Measurements from ENCODE around the gene PHF14.

The PHF14 gene

DNA sequence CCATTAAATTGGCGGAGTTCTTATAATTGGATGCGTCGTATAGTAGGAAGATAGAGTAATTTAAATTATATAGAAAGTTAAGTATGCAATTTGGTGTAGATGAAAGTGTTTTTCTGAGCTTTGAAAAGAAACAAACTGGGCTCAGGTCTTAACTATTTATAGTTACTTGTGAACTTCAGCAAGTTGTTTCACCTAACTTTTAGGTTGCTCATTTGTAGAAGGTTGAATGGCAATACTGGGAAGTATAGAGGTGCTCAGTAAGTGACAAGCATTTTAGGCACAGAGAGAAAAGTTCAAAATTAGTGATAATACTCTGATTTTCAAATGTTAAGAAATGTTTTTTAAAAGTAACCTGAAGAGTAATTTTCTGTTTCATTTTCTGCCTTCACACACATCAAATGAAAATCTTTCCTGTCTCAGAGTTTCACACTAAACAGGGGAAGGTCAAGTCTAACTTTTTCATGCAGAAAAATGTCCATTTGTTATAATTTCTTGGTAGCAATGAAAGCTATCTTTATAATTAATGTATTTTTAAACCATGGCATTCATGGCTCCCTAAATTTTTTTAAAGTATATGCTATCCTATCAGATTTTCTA is 146.5 kb downstream of the PHF14 start:
- no peak for DNase-seq

DNA sequence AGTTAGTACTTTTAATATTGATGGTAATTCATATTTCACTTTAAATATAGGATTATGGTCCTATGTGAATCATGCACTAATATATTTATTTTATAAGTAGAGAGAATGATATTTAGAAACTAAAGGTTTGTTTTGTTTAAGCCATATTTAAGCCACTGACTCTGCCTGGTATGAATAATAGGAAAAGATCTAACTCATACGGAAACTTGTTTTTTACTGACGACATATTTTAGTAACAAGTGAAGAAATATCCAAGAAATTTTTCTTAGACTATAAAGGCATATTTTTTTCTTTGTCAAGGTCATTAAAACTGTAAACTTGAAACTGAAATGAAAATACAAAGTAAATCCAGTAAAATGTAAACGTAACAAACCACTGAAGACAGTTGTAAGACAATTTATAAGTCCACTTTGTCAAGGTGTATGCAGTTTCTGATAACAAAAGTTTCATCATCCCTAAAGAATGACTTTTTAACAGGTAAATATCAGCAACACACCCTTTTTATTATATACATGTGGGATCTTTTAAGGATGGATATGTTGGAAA is 147.1 kb downstream of the PHF14 start:
- no peak for DNase-seq

DNA sequence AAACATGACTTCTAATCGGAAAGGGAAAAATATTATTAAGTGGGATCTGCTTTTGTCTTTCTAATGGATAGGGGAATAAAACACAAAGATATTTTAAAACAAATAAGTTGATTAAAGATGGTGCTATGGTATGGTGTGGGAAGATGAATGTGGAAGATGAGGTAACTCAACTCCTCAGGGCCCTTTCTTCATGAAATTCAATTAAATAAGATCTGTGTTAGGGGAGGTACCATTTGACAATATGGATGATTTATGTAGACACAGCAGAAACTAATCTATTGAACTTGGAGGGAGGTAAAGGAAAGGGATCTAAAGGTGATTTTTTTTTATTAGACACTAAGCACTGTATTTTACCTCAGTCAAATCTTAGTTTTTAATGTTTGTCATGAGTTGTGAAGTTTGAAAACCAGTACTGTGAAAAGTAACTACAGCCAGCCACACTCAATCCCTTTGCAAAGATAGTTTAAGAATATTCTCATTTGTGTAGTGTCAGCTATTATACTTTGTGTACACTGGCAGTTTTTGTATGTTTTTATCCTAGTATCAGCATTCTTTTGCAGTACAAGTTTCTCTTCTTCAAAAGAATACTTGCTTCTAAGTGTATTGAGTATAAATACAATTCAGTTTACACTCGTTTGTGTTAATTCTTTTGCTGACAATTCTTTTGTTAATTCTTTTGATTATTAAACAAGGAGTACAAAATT is 151.3 kb downstream of the PHF14 start:
- DNase-seq = no peak

DNA sequence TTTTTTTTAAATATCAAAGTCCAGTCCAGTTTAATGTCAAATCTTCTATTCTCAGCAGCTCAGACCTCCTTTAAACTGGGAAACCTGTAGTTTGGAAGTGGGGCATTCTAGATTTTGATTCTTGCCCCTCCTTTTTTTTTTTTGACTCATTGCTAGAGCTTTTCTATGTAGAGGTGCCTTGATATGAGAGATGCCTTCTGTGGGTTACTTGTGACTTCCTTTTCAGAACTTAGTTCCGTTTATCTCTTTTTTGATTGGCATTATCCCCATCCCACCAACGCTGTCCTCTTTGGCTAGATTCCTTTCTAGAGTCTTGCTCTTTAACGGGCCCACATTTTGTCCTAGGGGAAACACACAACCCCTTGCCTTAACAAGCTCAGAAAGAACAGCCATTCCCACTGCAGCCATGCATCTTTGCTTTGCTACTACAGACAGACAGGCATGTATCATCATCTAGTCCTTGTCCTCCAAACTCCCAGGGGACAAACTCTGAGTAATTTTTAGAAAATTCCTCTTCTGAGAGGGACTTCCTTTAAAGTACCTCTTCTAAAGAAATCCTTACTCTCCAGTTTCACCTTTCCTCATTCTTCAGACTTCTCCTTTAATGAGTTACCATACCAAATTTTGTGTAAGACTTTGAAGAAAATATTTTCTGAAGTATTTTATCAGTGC is 153.6 kb downstream of the PHF14 start:
- DNase-seq = no peak

DNA sequence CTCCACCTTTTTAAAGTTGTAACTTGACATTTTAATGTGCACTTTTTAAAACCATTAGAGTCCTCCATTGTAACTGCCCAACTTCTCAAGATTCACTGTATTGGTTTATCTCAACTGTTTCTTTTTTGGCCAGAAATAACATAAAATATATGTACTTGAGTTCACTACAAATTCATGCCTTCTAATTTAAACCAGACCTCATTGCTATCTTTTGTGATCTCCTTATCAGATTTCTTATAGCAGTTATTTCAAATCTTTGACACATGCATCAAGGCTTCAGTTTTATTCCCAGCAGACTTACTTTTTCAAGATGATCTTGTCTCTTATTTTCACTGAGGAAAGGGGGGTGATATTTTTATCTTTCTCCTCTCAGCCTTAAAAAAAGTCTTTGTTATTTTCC is 154.3 kb downstream of the PHF14 start:
- no peak for DNase-seq

DNA sequence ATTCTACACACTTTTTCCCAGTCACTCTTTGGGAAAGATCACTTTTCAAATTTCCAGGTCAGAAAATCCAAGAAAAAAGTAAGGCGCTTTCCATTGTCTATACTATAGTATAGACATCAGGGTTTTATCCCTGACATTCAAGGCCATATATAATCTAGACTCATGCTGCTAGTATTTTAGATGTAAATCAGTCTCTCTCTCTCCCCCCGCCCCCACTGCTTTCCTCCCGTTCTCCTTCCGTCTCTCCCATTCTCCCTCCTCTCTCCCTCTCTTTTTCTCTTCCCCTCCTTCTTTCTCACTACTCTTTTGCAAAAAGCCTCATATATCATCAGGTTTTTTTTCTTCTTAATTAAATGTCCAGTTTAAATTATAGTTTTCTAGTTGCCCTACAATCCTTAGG is 154.8 kb downstream of the PHF14 start:
- DNase-seq = no peak

DNA sequence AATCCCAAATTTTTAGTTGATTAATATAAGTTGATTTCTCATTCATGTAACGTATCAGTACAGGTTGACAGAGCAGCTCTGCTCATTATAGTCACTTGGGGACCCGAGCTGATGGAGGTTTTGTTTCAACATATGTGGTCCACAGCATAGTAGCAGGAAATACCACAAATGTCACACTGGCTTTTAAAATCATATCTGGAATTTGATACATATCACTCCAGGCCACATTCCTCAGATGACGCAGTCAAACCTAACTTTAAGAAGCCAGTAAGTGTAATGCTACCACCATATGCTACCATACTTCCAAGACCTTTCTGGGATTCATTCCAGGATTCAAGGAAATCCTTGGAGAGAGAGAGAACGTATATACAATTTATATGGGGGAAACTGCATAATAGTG is 156.3 kb downstream of the PHF14 start:
- DNase-seq = no peak

DNA sequence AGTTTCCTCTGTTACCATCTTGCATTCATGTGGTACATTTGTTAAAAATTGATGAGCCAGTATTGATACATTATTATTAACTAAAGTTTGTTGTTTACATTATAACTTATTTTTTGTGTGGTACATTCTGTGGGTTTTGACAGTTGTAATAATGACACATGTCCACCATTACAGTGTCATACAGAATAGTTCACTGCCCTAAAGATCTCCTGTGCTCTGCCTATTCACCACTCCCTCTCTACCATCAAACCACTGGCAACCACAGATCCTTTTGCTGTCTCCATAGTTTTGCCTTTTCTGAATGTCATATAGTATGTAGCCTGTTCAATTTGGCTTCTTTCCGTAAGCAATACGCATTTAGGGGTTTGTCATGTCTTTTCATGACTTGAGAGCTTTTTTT is 156.9 kb downstream of the PHF14 start:
- DNase-seq = no peak

DNA sequence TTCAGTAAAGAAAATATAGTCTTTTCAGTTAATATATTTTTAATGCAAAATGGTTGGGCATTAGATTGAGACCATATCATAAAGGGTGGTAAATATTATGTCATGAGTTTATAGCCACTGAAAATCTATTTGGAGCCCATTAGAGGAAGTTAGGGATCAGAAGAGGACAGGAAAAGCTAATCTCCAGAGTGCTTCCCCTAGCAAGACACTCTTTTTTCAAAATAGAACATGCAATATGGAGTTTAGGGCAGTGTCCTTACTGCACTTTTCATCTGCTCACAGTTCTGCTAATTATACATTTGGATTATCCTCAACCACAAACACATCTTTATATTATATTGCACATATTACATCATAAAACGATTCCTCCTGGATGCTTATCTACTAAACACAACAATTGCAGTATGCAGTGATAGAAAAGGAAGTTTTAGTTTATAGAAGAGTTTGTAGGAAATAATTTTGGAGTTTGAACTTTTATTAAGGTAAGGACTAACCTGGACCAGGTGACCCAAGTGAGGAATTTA is 159.8 kb downstream of the PHF14 start:
- no peak for DNase-seq

DNA sequence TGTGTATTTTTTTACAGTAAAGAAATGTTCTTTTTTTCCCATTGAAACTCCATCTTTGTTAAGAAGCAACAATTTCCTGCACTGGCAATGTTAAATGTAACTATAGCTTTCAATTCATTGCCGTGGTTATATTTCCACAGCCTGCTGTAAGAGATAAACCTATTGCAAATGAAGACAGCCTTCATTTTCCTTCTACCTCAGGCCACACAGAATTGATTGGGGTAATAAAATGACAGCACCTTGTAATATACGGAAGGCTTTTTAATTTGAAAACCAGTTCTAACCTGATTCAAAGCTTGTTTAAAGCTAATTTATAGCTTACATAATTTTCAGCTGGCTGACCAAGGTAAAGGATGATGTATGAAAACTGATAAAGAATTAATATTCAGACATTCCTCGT is 161.9 kb downstream of the PHF14 start:
- no peak for DNase-seq

DNA sequence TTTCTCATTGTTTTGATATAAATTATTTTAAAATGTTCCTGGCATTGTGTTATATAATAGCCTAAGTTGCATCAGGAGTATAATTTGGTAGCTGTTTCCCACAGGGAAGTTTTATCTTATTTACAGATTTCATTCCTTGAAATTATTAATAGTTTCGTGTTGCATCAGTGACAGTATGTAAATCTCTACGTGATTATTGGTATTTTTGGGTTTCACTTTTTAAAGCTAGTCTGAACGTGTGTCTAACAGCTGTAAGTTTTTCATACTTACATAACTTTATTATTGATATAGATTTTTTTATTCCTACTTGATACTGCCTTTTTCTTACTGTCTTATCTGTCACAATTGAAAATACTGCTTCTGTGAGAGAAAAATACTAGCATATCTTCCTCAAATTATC is 167.9 kb downstream of the PHF14 start:
- no peak for DNase-seq

DNA sequence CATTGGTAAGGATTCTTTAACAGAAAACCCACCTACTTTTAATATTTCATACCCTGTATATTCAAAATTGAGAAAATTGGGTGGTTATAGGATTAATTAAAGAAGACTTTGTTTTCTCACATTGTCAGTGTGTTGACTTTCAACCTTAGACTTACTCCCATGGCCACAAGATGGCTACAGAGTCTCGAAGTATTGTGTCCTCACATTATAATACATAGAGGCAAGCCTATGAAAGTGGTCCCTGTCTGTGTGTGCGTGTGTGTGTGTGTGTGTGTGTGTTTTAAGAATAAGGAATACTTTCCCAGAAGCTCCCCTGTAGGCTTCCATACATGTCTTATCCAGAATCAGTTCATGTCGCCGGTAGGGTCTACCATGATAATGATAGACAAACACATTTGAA is 180.0 kb downstream of the PHF14 start:
- DNase-seq = no peak

DNA sequence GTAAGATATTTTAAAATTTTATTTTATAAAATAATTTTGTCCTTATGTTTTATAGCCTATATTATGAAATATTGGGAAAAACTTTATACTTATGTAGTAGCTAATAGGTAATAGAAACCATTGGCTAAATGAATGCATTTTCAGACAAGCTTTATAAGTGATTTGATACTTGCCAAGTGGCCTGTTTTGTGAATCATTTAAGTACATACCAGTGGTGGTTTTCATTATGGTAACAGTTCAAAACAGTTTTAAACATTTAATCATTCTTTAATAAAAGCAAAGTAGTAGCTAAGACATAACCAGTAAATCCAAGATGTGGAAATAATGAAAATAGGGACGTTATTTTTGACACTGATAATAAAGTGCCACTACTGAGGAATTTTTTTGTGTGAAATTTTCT is 182.2 kb downstream of the PHF14 start:
- no peak for DNase-seq

DNA sequence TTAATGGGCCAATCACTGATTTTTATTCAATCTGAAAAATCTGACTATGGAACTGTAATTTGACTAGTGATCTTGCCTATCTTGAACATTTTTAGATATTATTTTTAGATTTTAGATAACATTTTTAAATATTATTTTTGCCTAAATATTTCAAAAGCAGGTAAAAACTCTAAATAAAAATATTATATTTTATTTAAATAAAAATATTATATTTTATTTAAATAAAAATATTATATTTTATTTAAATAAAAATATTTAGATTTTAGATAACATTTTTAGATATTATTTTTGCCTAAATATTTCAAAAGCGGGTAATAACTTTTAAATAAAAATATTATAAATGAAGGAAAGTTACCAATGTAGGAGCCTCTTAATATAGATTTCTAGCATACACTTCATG is 187.8 kb downstream of the PHF14 start:
- no peak for DNase-seq

DNA sequence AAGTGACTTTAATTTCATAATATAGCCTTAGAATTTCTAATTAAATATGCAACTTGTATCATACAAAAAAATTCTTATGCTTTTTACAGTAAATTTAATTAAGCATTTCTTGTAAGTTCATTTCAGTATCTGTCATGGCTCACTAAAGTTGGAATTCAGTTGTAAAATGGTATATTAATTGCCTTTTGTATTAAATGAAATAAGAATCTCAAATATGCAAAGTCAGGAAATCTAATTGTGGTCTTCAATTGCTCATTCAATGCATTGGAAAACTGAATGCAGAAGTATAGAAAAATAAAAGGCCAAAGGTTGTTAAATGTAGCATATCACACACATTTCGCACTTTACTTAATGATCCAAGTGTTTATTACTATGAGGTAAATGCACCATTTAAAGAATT is 189.5 kb downstream of the PHF14 start:
- no peak for DNase-seq

DNA sequence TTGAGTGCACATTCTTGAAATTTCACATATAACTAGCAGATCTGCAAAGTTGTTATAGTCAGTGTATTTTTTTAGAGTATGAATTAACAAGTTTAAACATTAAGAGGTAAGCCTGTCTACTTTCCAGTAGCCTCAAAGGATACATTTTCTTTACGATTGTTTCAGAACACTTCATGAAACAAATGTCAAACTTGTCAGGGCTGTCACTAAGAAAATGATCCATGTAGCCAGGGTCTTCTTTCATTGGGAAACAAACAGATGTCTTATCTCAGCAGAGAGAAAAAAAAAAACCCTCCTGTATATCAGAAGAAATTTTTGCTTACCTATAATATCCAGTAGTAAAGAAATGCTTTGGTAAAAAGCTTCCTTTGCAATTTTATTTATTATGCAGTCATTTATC is 192.4 kb downstream of the PHF14 start:
- no peak for DNase-seq

DNA sequence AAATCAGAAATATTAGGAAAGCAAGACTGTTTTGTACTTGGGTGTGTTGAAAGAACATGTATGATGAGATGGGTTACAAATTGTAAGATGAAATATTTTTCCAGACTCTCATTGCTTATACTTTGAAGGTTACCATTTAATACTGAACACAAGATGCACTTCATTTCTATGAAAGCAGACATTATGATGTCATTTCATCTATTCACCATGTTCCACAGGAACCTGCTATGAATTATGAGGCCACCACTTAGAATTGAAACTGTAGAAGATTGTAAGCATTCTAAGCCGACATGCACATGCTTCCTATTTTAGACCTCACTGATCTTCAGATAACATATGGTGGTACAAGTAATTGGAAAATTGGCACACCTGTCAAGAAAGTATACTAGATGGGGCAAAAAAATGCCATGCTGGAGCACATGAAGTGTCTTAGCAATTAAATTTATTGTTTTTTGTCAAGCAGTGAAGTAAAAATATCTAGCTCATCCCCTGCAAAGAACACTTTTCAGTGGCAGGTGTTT is 195.0 kb downstream of the PHF14 start:
- no peak for DNase-seq

DNA sequence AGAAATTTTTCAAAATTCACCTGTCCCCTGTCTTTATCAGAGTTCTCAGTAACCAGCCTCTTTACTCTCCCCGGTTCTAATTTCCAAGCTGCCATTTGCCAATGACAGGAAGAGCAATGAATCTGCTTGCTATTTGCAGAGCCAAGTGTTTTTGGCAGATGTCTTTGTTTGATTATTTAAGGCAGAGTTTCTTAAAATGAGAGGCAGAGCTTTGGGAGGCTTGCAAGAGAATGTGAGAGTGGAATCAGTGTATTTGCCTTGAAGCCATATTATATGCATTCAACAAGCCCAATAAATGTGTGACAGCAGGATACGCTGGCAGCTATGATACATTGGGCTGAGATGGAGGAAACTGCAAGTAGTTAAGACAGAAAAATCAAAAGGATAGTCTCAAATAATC is 196.5 kb downstream of the PHF14 start:
- DNase-seq = peak in 1 of 2 donors; percentile 44

DNA sequence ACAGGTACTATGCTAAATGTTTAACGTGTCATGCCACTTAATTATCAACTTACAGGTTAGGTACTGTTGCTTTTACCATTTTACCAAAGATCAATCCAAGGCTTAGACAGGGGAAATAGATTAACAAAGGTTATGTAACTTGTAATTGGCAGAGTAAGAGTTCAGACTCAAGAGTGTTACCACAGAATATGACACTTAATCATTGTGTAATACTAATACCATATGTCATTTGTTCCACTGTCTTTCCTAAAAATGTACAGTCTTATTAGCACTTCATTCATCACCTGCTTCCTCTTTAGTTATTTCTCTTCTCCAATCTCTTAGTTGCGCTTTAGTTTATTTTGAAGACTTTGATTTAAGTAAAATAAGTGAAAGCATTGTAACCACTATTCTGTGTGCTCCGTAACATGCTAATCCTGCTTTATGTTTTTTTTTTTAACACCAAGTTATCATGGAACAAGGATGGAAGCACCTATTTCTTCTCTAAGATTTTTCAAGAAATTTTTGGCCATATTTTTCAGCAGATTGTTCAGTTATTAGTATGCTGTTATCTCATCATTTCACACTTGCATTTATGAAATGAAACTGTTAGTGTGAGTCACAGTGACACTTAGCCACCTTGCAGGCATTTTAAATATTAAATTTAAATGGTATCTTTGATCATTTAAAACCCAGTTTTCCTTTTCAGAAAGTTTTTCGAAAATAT is 197.3 kb downstream of the PHF14 start:
- DNase-seq = no peak

DNA sequence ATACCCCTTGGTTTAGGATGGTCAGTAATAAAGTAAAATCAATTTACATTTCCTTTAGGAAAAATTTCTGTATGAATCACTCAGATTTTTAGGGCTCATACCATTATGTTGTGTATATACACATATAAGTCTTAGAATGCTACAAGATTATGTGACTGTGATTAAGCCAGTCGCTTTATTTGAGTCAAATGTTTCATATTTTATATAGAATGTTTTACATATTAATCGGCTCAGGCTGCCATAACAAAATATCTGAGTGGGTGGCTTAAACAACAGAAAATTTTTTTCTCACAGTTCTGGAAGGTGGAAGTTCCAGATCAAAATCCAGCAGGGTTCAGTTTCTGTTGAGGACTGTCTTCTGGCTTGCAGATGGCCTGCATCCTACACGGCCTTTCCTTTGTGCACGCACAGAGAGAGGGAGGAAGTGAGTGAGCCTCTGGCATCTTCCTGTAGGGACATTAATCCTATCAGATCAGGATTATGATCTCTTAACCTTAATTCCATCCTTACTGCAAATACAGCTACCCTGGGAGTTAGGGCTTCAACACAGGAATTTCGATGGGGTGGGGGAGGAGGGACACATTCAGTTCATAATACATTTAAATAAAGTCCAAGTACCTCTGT is 198.0 kb downstream of the PHF14 start:
- DNase-seq = no peak

DNA sequence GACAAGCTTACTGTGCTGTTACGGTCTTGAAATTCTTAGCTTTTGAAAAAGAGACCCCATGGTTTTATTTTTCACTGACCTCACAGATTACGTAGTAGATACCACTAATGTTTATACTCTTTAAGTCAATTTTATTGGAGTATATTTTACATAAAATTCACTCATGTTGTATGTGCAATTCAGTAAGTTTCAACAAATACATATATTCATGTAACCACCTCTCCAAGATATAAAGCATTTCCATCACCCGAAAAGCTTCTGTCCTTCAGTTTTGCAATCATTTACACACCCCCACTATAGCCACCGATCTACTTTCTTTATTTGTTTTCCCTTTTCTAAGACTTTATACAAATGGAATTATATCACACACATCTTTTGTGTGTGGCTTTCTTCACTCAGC is 199.2 kb downstream of the PHF14 start:
- no peak for DNase-seq

DNA sequence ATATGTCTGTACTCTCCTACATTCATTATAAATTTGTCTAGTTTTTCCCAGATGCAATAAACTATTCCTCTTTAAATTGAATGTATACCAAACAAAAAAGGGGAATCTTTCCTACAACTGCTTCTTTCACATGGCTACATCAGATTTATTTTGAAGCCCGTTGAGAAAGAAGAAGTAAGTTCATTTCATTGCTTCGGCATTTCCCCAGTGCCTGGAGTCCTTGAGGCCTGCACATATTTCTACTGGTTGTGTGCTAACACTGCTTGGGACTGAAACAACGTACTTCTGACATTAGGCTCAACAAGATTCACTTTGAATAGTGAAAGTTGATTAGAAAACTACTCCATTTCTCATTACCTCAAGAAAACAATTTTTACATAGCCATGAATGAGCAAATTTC is 201.7 kb downstream of the PHF14 start:
- no peak for DNase-seq

DNA sequence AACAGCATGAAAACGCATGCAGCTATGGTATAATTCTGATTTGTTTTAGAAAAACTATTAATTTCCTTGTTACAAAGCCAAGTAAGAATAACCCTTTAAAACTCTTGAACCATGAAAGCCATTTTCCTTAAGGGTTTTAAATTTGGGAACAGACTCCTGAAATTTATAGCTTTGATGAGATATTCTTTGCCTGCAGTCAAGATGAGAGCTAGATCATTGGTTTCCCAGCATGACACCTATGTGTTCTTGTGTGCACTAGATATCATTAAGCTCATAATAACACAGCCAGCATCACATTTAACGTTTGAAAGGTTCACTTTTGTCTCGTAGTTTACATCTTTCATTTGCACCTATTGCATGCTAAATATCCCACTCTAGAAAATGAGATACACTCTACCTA is 202.2 kb downstream of the PHF14 start:
- DNase-seq = no peak
